GM12873 (cell line): ENCODE measurements around the gene RNF151.

Experiments
- CTCF ChIP-seq: IDR thresholded peaks from 2 replicates; pipeline ENCODE4 v1.5.1; 2012; ENCODE audit warnings: low read depth, mild to moderate bottlenecking, moderate library complexity, low read length, control low read depth; ENCODE audit not compliant: insufficient read depth; ENCODE audit errors: missing control alignments

Gene RNF151

GRCh38 chr16:2004795-2005517 is 38.3 kb downstream of the RNF151 start:
- TF ChIP-seq CTCF, result no peak

- peak; percentile 25 for TF ChIP-seq CTCF
Measured at GRCh38 chr16:2005646-2006045, 39.0 kb downstream of the RNF151 start.

GRCh38 chr16:2006317-2006716 is 39.7 kb downstream of the RNF151 start:
- no peak for TF ChIP-seq CTCF

- no peak for TF ChIP-seq CTCF
Measured at GRCh38 chr16:2007081-2007836, 40.6 kb downstream of the RNF151 start.

GRCh38 chr16:2008009-2008526 is 41.4 kb downstream of the RNF151 start:
- no peak for TF ChIP-seq CTCF

GRCh38 chr16:2008631-2009163 is 42.0 kb downstream of the RNF151 start:
- no peak for TF ChIP-seq CTCF

- TF ChIP-seq CTCF, result no peak
Measured at GRCh38 chr16:2009164-2009711, 42.6 kb downstream of the RNF151 start.
